Cardiac muscle cell (in vitro differentiated cells and primary cell): Measurements from ENCODE around the gene UNC13C. TPM values are rescaled to one million over a fixed set of nuclear protein-coding genes. Genes with fewer than 3 reads are reported as not detected.

ENCODE experiments used
- DNase-seq, 2 donors: peaks; one replicate each; pipeline versions ENCODE4 v3.0.0 to v3.0.0-alpha.2; 2010 to 2017; ENCODE audit warnings: low read depth in 1 of 2, low spot score in 1 of 2
- H3K27ac ChIP-seq: fragments of 200-600 bp; sonication (generic); 2 replicates; pipeline ENCODE4 v1.5.1; 2016
- H3K27me3 ChIP-seq: fragments of 200-600 bp; sonication (generic); 2 replicates; pipeline ENCODE4 v1.6.0; 2016; ENCODE audit warnings: control low read depth
- H3K36me3 ChIP-seq: fragments of 200-600 bp; sonication (generic); 2 replicates; pipeline ENCODE4 v1.5.1; 2016; ENCODE audit warnings: control low read depth
- H3K4me1 ChIP-seq: fragments of 200-600 bp; sonication (generic); 2 replicates; pipeline ENCODE4 v1.8.1; 2017; ENCODE audit warnings: low read depth, mild to moderate bottlenecking, mixed run types
- H3K4me3 ChIP-seq: fragments of 200-600 bp; sonication (generic); 2 replicates; pipeline ENCODE4 v1.5.1; 2016; ENCODE audit warnings: mild to moderate bottlenecking
- H3K9me3 ChIP-seq: fragments of 200-600 bp; sonication (generic); 2 replicates; pipeline ENCODE4 v1.5.1; 2017; ENCODE audit warnings: low read depth, mild to moderate bottlenecking, control low read depth
- CTCF ChIP-seq: IDR thresholded peaks from 2 replicates; pipeline ENCODE4 v1.5.1; 2012; ENCODE audit warnings: low read depth, mild to moderate bottlenecking, low read length
- polyA plus RNA-seq: library from polyadenylated mRNA; unstranded; fragments of >200 nt; fragmentation: Nextera tagmentation; extraction: Ambion mirVana; gene quantifications from 2 replicates; pipeline ENCODE4 v1.2.1, GENCODE V29; 2016
- total RNA-seq: library from RNA; depleted of rRNA; stranded (reverse); fragments of >200 nt; gene quantifications from 2 replicates; pipeline ENCODE4 v1.2.3, GENCODE V29; 2016

The UNC13C gene
- total and polyA plus RNA-seq, 2 experiments from 2014 or later = under 0.01 TPM; not detected in 1

GRCh38 chr15:54026258-54026657 is 48.0 kb downstream of the UNC13C start:
- Histone ChIP-seq H3K27me3 (no peaks in the 10 kb centered on the region), H3K27ac (no peak overlapping the region), H3K4me1 (no peaks in the 10 kb centered on the region), H3K4me3 (no peak overlapping the region), H3K9me3 (no peaks in the 10 kb centered on the region), H3K36me3 (no peaks in the 10 kb centered on the region)
- no peak for DNase-seq
- no peak for TF ChIP-seq CTCF

- no peaks in the 10 kb centered on the region for H3K4me1 ChIP-seq
- no peaks in the 10 kb centered on the region for H3K36me3 ChIP-seq
- H3K27me3 ChIP-seq = no peaks in the 10 kb centered on the region
- H3K4me3 ChIP-seq = no peak overlapping the region
- no peak for TF ChIP-seq CTCF
- no peak overlapping the region for H3K27ac ChIP-seq
- H3K9me3 ChIP-seq = no peaks in the 10 kb centered on the region
- no peak for DNase-seq
These were observed 48.6 kb downstream of the UNC13C start for GRCh38 chr15:54026891-54027290.

GRCh38 chr15:54029081-54029480 is 50.8 kb downstream of the UNC13C start:
- Histone ChIP-seq H3K27me3 (no peaks in the 10 kb centered on the region), H3K27ac (no peak overlapping the region), H3K4me3 (no peak overlapping the region), H3K4me1 (no peaks in the 10 kb centered on the region), H3K36me3 (no peaks in the 10 kb centered on the region), H3K9me3 (no peaks in the 10 kb centered on the region)
- no peak for DNase-seq
- TF ChIP-seq CTCF = no peak

GRCh38 chr15:54032066-54032465 is 53.8 kb downstream of the UNC13C start:
- Histone ChIP-seq H3K4me3 (no peak overlapping the region), H3K9me3 (no peaks in the 10 kb centered on the region), H3K36me3 (no peaks in the 10 kb centered on the region), H3K27ac (no peak overlapping the region), H3K27me3 (no peaks in the 10 kb centered on the region), H3K4me1 (no peaks in the 10 kb centered on the region)
- no peak for DNase-seq
- no peak for TF ChIP-seq CTCF

- Histone ChIP-seq H3K4me3 (no peak overlapping the region), H3K9me3 (no peaks in the 10 kb centered on the region), H3K27me3 (no peaks in the 10 kb centered on the region), H3K36me3 (no peaks in the 10 kb centered on the region), H3K27ac (no peak overlapping the region), H3K4me1 (no peaks in the 10 kb centered on the region)
- no peak for DNase-seq
- TF ChIP-seq CTCF = no peak
These were observed 55.2 kb downstream of the UNC13C start for GRCh38 chr15:54033356-54033860.
